Stomach smooth muscle (tissue), 2 donors: ENCODE results near the gene STK35.

Experiments
- H3K27ac ChIP-seq: one replicate; pipeline ENCODE4 v1.7.0; 2013; ENCODE audit warnings: mild to moderate bottlenecking, low read length, inconsistent platforms
- H3K27me3 ChIP-seq, 2 donors: one replicate each; pipeline ENCODE4 v1.7.0; 2013; ENCODE audit warnings: low read length in 2 of 2; ENCODE audit not compliant: insufficient read depth in 2 of 2, control insufficient read depth in 1 of 2
- H3K36me3 ChIP-seq, 2 donors: one replicate each; pipeline ENCODE4 v1.7.0; 2013; ENCODE audit warnings: low read length in 2 of 2; ENCODE audit not compliant: control insufficient read depth in 2 of 2, insufficient read depth in 2 of 2
- H3K4me1 ChIP-seq: one replicate; pipeline ENCODE4 v1.7.0; 2013; ENCODE audit warnings: low read length; ENCODE audit not compliant: control insufficient read depth, insufficient read depth
- H3K4me3 ChIP-seq, 2 donors: one replicate each; pipeline ENCODE4 v1.7.0; 2013; ENCODE audit warnings: low read length in 2 of 2
- H3K9ac ChIP-seq, 2 donors: one replicate each; pipeline ENCODE4 v1.7.0; 2013; ENCODE audit warnings: low read length in 2 of 2, mild to moderate bottlenecking in 1 of 2
- H3K9me3 ChIP-seq, 2 donors: one replicate each; pipeline ENCODE4 v1.7.0; 2013; ENCODE audit warnings: low read length in 2 of 2; ENCODE audit not compliant: control insufficient read depth in 2 of 2
- donor health status: healthy.
- donor health status: Pancreatic carcinoma.

Gene STK35

DNA sequence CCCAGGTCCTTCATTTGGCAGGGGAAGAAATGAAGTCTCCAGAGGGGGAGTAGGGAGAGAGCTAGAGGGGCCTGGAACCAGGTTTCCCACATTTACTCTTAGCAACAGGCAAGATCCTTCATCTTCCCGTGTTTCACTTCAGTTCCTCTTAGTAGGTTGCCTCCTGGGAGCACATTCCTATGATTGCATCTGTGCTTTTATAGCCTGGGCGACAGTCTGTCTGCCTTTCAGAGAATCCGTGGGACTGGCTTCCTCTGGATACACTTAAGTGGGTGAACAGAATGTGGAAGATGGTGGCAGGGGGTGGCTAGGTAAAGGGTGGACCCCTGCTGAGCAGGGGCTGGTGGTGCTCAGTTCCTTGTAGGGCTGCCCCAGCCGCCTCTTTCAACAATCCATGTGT is 33.4 kb downstream of the STK35 start:
- Histone ChIP-seq H3K27me3 (no peaks in the 10 kb centered on the region), H3K4me3 (no peak overlapping the region), H3K27ac (no peak overlapping the region), H3K9ac (no peak overlapping the region), H3K9me3 (no peaks in the 10 kb centered on the region), H3K4me1 (peaks cover 62% of the 10 kb centered on the region), H3K36me3 (peaks cover 0 to 3% of the 10 kb centered on the region in 2 donors)

DNA sequence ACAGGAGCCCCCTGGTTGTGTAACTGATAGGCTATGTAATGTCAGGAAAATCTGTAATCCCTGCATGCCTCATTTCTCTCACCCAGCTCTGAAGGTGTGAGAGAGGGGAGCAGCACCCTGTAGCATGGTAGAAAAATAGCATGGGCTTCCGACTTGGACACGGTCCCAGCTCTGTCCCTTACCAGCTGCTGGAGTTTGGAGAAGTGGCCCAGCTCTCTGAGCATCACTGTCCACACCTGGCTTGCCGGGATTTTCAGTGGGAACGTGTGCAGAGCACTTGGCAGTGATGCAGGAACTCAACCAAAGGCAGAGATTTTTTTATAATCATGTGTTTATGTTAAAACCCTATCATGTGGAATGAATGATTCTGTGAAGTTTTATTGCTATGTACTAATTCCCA is 34.6 kb downstream of the STK35 start:
- Histone ChIP-seq H3K9ac (no peak overlapping the region), H3K27me3 (no peaks in the 10 kb centered on the region), H3K4me3 (no peak overlapping the region), H3K36me3 (peaks cover 0 to 3% of the 10 kb centered on the region in 2 donors), H3K9me3 (no peaks in the 10 kb centered on the region), H3K27ac (no peak overlapping the region), H3K4me1 (peaks cover 73% of the 10 kb centered on the region)

DNA sequence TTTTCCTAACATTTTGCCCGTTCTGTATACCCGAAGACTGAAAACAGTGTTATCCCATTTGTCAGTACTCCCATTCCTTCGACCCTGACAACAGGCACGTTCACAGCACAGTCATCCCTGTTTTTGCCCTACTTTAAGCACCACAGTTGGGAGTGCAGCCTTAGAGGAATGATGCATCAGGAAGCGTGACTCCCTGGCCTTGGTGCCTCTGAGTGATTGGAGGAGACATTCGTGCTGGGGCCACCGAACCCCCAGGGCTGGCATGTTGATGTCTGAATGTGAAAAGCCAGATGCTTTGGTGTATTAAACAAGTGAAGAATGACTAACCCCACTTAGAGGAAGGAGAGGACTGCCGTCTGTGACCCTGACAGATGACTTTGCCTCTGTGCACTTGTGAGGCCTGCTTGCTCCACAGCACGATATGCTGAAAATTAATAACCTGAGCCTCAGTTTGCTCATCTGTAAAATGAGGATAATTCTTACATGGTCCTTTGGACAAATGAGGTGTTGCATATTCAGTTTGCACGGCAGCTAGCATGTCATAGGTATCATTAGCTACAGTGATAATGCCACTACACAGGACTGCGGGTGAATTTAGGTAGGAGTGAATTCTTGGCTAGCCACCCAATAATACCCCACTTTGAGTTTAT is 36.0 kb downstream of the STK35 start:
- H3K9me3 ChIP-seq: no peaks in the 10 kb centered on the region
- H3K9ac ChIP-seq: no peak overlapping the region
- peaks cover 0 to 3% of the 10 kb centered on the region in 2 donors for H3K36me3 ChIP-seq
- H3K27me3 ChIP-seq: no peaks in the 10 kb centered on the region
- no peak overlapping the region for H3K27ac ChIP-seq
- H3K4me3 ChIP-seq: no peak overlapping the region
- H3K4me1 ChIP-seq: peaks cover 64% of the 10 kb centered on the region

DNA sequence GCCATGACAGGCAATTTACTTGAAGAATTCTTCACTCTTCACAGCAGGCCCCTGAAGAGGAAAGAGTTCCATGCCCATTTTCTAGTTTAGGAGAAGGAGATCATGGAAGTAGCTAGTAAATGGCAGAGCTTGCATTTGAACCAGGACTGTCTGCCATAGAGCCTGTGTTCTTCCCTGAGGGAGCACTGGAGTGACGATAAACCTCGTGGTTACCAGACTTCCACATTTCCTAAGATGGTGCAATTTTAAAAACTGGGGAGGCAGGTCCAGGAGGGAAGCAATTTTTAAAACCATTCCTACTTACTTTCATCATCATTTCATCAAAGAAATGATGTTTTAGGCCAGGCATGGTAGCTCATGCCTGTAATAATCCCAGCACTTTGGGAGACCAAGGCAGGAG is 36.8 kb downstream of the STK35 start:
- Histone ChIP-seq H3K27me3 (no peaks in the 10 kb centered on the region), H3K27ac (no peak overlapping the region), H3K4me3 (no peak overlapping the region), H3K4me1 (peaks cover 56% of the 10 kb centered on the region), H3K36me3 (peaks cover 0 to 3% of the 10 kb centered on the region in 2 donors), H3K9ac (no peak overlapping the region), H3K9me3 (no peaks in the 10 kb centered on the region)

DNA sequence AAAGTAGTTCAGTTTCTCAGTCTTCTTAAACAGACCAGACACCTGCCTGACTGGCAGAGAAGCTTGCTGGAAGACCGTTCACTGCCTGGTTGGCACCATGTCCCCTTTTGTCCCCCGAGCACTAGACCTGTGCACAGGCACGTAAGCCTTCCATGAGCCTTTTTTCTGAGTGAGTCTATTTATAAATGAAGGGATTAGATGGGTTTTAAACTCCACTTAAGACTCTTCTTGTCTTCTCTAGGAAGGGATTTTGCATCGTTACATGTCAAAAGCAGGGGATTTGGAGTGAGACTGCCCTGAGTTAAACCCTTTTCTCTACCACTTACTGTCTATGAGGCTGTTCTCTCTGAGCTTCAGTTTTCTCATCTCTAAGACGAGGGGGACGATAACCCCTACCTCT is 37.6 kb downstream of the STK35 start:
- Histone ChIP-seq H3K9me3 (no peaks in the 10 kb centered on the region), H3K9ac (no peak overlapping the region), H3K4me3 (no peak overlapping the region), H3K27ac (no peak overlapping the region), H3K27me3 (no peaks in the 10 kb centered on the region), H3K36me3 (peaks cover 2 to 5% of the 10 kb centered on the region in 2 donors), H3K4me1 (peaks cover 50% of the 10 kb centered on the region)

DNA sequence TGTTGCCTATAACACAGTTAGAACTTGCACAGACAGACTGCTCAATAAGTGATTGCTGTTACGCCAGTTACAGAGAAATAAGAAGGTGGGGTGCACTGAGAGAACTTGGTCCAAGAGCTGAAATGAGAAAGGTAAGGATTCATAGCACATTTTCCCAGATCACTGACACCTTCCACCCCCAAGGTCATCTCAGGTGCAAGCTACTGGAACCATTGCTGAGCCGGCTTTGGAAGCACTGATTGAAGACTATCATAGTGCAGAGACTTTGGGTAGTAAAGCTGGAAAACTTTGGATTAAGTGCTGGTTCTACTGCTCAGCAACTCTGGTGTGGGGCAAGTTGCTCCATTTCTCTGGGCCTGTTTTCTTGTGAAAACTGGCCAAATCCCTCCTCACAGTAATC is 38.1 kb downstream of the STK35 start:
- peak overlapping the region in 1 of 2 donors; percentile 19 for H3K9ac ChIP-seq
- H3K9me3 ChIP-seq: no peaks in the 10 kb centered on the region
- H3K4me1 ChIP-seq: peaks cover 50% of the 10 kb centered on the region
- no peak overlapping the region for H3K4me3 ChIP-seq
- H3K27ac ChIP-seq: peak overlapping the region; percentile 60
- H3K36me3 ChIP-seq: peaks cover 7 to 10% of the 10 kb centered on the region in 2 donors
- H3K27me3 ChIP-seq: no peaks in the 10 kb centered on the region

DNA sequence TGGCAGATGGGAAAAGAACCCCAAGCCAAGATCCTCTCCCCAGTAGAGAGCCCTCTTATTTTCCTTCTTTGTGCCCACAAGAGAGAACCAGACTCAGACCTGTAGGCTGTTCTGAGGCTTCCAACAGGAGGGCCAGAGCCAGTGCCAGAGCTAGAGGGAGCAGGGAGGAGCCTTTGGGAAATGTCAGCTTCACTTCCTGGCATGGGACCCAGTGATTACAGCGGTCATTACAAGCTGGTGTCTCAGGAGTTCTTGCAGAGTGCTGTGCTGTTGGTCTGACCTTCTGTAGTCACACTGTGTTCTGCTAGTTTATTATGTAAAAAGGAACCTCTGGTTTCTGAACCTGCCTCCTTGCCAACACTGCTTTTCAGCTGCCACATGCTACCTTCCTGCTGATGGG is 38.9 kb downstream of the STK35 start:
- Histone ChIP-seq H3K27me3 (no peaks in the 10 kb centered on the region), H3K9me3 (no peaks in the 10 kb centered on the region), H3K36me3 (peaks cover 12 to 18% of the 10 kb centered on the region in 2 donors), H3K27ac (peak overlapping the region; percentile 60), H3K4me1 (peaks cover 42% of the 10 kb centered on the region), H3K4me3 (peak overlapping the region in 1 of 2 donors; percentile 8), H3K9ac (peak overlapping the region; percentile 19 to 21)

DNA sequence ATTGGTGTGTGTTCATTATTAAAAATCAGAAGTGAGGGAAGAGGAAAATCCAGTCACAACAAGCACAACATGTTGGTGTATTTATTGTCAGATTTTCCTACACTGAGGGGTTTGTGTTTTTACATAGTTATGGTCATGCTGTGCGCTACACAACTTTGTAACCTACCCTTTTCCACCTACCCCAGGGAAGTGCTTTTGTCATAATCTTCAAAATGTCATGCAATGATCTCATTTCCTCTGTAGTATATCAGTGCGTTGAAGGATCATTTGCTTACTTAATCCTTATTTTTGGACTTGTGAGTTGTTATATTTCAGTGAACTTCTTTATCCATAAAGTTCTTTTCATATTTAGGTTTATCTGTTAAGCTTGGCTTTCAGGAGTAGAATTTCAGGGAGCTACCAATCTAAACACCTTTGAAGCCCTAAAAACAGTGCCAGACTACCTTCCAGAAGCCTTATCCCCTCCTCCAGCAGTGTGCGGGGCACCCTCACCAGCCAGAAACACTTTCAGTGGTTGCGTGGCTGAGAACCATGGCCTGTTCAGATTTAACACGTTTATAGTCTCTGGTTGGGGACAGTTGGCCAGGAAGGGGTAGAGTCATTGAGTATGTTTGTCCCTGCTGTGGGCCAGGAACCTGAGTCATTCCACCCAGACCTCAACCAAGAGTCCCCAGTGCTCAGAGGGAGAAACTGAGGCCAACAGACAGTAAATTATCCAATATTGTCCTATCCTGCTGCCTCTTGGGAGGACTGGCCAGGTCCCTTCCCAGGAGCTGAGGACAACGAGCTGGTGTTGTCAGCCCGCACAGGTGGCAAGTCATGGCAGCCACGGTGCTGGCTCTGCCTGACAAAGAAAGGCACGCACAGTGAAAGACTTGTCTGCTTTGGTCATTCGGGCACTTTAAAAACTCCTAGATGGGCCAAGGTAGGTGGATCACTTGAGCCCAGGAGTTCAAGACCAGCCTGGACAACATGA is 40.3 kb downstream of the STK35 start:
- Histone ChIP-seq H3K9ac (no peak overlapping the region), H3K9me3 (no peaks in the 10 kb centered on the region), H3K4me1 (peaks cover 32% of the 10 kb centered on the region), H3K27me3 (no peaks in the 10 kb centered on the region), H3K27ac (no peak overlapping the region), H3K4me3 (no peak overlapping the region), H3K36me3 (peaks cover 16 to 24% of the 10 kb centered on the region in 2 donors)

DNA sequence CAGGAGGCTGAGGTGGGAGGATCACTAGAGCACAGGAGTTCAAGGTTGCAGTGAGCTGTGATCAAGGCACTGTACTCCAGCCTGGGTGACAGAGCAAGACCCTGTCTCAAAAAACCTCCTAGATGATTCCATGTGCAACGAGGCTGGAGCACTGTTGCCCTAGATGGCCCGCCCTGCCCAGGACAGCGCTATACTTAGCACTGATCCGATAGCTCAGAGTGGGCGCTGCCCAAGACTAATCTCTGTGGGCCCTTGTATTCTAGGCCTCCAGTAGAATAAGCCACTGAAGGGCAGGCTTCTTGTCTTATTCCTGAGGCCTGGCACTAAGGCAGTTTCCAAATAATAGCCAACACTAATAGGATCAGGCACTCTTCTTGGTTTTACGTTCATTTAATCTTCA is 41.0 kb downstream of the STK35 start:
- H3K4me1 ChIP-seq: peaks cover 25% of the 10 kb centered on the region
- H3K27ac ChIP-seq: no peak overlapping the region
- no peak overlapping the region for H3K4me3 ChIP-seq
- H3K9ac ChIP-seq: no peak overlapping the region
- H3K36me3 ChIP-seq: peaks cover 16 to 24% of the 10 kb centered on the region in 2 donors
- no peaks in the 10 kb centered on the region for H3K9me3 ChIP-seq
- no peaks in the 10 kb centered on the region for H3K27me3 ChIP-seq

DNA sequence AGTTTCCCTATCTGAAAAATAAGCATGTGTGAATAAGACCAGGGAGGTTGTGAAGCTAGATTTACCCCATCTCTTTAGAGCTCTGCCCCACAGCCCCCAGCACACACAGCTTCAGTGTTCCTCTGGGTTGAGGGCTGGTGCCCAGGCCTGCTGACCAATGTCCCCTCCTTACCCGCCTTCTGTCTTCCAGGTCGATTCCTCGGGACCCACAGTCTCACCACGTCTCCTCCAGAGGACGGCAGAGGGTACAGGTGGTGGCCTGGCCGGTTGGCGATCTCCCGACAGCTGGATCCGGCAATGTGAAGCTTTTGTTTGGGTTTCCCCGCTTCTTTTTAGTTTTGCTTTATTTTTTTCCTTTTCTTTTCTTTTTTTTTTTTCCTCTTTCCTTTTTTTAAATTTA is 42.0 kb downstream of the STK35 start:
- H3K27ac ChIP-seq: no peak overlapping the region
- peaks cover 20% of the 10 kb centered on the region for H3K4me1 ChIP-seq
- no peak overlapping the region for H3K9ac ChIP-seq
- no peaks in the 10 kb centered on the region for H3K27me3 ChIP-seq
- peaks cover 16 to 24% of the 10 kb centered on the region in 2 donors for H3K36me3 ChIP-seq
- no peaks in the 10 kb centered on the region for H3K9me3 ChIP-seq
- H3K4me3 ChIP-seq: no peak overlapping the region
